NOMO-1 treated with DMSO at 0.1 percent for 48 hours (cell line): ENCODE measurements around the gene AQP10.
"Not testable (repeated sequence)": the region's sequence is repeated elsewhere in the genome, so short reads cannot be mapped to it uniquely, and the experiment has no call there.

Source experiments
- DNase-seq: peaks from one replicate; lab custom pipeline; 2025; ENCODE audit not compliant: unreplicated experiment; lab: John Stamatoyannopoulos, UW

AQP10 gene

GRCh38 chr1:154320882-154321608 lies at the start of gene AQP10:
TSS of gene AQP10 (plus strand) at chr1:154321093. CDS start at chr1:154321156, 63 bp downstream.
- no peak for DNase-seq

GRCh38 chr1:154272217-154272998 lies 48.5 kb upstream of the AQP10 start, which contains the start of gene HAX1:
TSS of gene HAX1 (plus strand) at chr1:154272629. CDS start at chr1:154272724, 95 bp downstream.
- DNase-seq = peak; percentile 99

GRCh38 chr1:154272999-154273563 lies 47.8 kb upstream of the AQP10 start:
- DNase-seq = no peak

GRCh38 chr1:154276797-154277196 lies 44.1 kb upstream of the AQP10 start:
- no peak for DNase-seq

GRCh38 chr1:154287591-154287990 lies 33.3 kb upstream of the AQP10 start:
- DNase-seq = not testable (repeated sequence)

- DNase-seq = no peak
Measured at GRCh38 chr1:154288661-154289060, 32.2 kb upstream of the AQP10 start.

GRCh38 chr1:154290921-154291320 lies 30.0 kb upstream of the AQP10 start:
- no peak for DNase-seq

GRCh38 chr1:154295408-154296235 lies 25.3 kb upstream of the AQP10 start:
- peak; percentile 13 for DNase-seq

- no peak for DNase-seq
Measured at GRCh38 chr1:154301582-154301981, 19.3 kb upstream of the AQP10 start.

- DNase-seq = no peak
Measured at GRCh38 chr1:154304664-154305337, 16.1 kb upstream of the AQP10 start.

- DNase-seq = no peak
Measured at GRCh38 chr1:154306151-154306550, 14.7 kb upstream of the AQP10 start.

GRCh38 chr1:154307670-154308270 lies 13.1 kb upstream of the AQP10 start:
- not testable (repeated sequence) for DNase-seq

- DNase-seq = not testable (repeated sequence)
Measured at GRCh38 chr1:154309136-154309535, 11.8 kb upstream of the AQP10 start.

- not testable (repeated sequence) for DNase-seq
Measured at GRCh38 chr1:154312229-154313065, 8.4 kb upstream of the AQP10 start.

- no peak for DNase-seq
Measured at GRCh38 chr1:154313066-154313356, 7.9 kb upstream of the AQP10 start.

- not testable (repeated sequence) for DNase-seq
Measured at GRCh38 chr1:154314226-154314625, 6.7 kb upstream of the AQP10 start.

GRCh38 chr1:154316704-154317103 lies 4.2 kb upstream of the AQP10 start:
- no peak for DNase-seq

GRCh38 chr1:154318386-154318785 lies 2.5 kb upstream of the AQP10 start:
- DNase-seq = no peak

GRCh38 chr1:154321609-154321934 lies 679 bp downstream of the AQP10 start:
- not testable (repeated sequence) for DNase-seq
